Suppressor macrophage treated with lipopolysaccharide for 4 hours (primary cell): ENCODE results near the gene LAMB3.

Source experiments
- DNase-seq: peaks from one replicate; pipeline ENCODE4 v3.0.0-alpha.2; 2020

Gene LAMB3

DNA sequence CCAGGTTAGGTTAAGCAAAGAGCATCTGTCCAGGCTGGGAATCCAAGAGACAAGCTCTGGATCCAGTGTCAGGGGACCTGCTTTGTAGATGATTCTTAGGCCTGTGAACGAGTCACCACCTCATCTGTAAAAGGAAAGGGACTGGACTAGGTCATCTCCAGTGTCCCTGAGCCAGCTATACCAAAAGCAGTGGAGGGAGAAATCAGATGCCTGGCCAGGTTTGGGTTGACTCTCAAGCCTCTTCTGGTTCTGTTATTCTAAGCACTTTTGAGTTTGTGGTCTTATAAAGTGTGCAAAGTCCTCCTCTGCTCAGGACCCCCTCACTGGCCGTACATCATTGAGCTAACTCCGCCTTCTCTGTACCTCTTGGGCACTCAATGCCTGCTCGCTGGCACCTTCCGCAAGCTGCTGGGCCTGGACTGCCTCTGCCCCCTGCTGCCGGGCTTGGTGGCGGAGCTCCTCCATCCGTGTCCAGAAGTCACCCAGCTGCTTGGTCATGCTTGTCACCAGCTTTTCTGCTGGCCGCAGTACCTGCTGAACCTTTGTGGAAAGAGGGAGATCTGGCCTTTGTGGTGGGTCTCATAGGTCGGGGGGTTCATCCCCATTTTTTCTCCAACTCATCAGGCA is 35.1 kb downstream of the LAMB3 start:
- DNase-seq: no peak

DNA sequence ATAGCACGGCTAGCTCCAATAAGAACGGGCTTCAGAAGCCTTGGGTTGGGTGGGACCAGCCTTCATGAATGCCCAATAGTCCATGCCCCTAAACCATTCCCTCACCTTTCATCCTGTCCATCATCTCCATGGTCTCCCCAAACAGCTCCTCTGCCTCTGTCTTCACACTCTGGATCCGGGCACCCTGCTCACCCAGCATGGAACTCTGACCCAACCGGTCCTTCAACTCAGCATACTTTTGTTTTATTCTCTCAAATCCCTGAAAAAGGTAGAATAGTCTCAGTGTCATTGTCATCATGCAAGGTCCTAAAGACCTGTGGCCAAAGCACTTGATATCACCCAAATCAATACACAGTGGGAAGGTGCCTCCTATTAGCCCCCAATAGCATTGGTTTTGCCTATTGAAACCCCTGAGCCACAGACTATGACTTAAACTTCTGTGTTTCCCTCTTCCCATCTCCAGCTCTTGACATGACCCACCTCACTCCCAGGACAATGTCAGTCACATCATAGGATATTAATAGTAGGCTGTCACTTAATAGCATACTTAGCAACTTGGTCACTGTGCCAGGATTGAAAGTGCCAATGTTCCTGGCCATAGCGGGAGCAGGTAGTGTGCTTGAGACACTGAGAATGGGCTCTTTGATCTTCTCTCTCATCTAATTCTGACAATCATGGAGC is 35.7 kb downstream of the LAMB3 start:
- no peak for DNase-seq

DNA sequence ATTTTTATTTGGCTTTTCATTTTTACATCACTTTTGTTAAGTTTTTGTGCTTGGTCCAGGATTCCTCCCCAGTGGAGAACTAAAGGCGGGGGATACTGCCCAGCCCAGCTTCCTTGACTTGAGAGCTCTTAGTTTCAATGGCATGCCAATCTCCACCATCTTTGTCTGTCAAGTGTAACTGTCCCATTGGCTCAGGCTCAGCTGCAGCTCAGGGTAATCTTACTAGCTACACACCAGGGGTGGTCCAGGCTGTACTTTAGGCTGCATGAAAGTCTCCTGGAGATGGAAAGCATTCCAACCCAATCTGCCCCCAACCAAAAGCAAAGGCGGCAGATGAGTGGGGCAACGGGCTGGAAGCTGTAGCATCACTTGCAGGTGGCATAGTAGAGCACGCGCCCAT is 37.3 kb downstream of the LAMB3 start:
- no peak for DNase-seq

DNA sequence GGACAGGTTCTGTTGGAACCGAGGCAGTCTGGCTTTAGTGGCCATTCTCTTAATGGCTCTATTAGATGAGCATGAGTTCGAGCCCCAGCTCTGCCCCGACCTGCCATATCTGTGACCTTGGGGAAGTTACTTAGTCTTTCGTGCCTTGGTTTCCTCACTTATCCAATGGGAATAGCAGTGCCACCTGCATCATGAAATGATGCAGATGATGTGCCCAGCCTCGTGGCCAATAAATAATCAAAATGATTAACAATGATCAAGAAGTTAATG is 38.1 kb downstream of the LAMB3 start:
- no peak for DNase-seq

DNA sequence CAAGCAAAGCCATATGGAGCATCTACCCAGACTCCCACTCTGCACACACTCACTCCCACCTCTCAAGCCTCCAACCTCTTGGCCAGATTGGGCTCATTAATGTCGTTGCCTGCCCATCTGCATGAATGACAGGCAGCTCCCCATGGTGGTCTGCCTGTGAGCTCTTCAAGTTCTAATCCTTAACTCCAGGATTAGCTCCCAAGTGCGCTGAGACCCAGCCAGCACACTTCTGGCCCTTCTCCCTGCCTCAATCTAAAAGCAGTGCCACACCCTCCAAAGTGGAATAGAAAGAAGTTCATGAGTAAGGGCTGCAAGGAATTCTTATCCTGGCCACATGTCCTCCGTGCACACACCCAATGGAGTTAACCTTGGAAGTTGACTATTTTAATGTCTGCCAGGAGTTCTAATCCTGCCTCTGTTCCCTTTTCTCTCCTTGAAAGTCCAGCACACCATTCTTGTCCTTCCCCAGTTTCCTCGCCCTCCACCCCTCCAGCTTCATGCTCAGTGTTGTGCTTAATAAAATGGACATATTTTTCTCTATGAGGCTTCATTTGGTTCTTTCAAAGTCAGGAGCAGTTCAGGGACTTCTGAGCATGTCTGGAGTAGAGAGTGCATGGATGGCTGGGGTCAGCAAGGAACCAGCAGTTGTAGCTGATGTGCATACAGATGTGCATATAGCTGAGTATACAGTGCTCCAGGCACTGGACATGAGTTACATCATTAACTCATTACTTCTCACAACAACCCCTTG is 38.6 kb downstream of the LAMB3 start:
- no peak for DNase-seq

DNA sequence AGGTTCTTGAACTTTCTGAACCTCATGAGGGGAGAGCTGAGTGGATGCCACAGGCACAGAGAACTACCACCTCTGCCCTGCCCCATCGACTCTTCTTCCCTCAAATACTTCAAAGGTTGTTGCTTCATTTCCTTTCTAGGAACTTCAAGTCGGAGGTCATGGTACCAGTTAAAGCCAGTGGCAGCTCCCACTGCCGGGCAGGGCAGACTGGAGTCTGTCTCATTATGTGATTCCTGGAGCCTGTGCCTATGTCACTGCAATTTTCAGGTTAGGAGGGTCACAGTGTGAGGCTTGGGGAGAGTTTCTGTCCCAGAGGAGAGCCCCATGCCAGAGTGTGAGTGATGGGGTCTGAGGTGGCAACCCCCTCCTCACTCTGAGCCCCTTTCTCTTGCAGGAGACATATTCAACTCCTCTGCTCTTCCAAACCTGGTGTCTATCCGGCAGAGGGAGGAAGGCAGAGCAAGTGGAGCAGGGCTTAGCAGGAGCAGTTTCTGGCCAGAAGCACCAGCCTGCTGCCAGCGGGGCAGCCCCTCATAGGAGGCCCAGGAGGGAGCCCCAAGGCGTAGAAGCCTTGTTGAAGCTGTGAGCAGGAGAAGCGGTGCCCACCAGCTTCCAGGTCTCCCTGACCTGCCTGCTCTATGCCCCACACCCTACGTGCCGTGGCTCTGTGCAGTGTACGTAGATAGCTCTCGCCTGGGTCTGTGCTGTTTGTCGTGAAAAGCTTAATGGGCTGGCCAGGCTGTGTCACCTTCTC is 39.4 kb downstream of the LAMB3 start:
- peak; percentile 35 for DNase-seq

DNA sequence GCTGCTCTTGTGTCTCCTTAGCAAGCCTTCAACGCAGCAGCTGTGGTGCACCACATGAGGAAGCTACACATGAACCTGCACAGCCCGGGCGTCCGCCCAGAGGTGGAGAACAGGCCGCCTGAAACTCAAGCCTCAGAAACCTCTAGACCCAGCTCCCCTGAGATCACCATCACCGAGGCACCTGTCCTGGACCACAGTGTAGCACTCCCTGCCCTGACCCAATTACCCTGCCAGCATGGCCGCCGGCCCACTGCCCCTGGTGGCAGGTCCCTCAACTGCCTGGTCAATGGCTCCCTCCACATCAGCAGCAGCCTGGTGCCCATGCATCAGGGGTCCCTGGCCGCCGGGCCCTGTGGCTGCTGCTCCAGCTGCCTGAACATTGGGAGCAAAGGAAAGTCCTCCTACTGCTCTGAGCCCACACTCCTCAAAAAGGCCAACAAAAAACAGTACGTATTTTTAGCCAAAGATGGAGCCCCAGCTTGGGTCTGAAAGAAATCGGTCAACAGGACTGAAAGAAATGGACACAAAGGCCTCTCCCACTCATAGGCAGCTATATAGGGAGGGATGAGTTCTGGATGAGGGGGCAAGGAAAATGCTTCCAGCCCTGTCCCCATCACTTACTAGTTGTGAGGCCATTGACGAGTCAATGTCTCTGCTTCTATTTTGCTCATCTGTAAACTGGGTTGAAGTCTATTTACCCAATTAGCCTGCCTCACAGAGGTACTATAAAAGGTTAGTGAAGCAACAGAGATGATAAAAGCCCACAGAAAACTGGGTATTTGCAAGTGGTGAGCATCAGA is 40.3 kb downstream of the LAMB3 start:
- no peak for DNase-seq

DNA sequence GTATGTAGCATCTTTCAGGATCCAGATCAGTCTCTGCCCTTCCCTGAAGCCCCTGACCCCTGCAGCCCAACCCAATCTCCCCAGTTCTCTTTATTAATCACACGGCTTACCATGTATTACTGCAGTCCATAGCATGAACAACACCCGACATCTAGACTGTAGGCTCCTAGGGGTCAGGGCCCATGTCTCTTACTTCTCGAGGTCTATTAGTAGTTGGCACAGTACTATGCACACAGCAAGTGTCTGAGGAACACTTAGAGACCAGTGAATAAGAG is 41.7 kb downstream of the LAMB3 start:
- no peak for DNase-seq

DNA sequence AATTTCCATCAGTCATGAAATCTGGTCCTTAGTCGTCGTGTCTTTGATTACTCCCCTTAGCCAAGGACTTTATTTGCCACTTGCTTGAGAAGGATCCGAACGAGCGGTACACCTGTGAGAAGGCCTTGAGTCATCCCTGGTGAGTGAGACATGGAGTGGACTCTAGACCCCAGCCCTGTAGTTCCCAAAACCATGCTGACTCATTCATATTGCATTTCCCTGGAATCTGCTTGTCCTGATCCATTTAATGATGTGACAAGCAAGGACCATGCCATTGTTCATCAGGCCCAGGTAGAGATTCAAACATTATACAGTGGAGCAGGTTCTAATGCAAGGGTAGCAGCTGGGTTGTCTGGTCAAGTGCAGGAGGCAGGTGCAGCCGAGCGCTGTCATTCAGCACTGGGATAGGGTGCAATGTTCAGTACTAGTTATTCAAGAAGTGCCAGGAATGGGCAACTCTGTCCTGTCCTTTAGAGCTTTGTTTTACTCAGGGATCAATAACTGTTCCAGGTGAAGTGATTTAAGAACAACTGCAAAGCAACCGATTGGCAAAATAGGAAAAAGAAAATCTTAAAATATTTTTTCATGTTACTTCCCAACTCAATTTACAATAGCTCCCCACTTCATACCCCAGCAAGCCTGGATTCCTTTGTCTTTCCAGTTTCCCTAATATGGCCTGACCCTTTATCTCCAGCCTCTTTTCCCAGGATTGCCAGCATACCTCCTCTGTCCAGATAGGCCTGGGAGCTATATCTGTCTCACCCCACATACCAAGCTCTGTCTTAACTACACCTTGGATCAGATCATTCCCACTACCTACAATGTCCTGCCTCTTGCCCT is 42.2 kb downstream of the LAMB3 start:
- DNase-seq: no peak

DNA sequence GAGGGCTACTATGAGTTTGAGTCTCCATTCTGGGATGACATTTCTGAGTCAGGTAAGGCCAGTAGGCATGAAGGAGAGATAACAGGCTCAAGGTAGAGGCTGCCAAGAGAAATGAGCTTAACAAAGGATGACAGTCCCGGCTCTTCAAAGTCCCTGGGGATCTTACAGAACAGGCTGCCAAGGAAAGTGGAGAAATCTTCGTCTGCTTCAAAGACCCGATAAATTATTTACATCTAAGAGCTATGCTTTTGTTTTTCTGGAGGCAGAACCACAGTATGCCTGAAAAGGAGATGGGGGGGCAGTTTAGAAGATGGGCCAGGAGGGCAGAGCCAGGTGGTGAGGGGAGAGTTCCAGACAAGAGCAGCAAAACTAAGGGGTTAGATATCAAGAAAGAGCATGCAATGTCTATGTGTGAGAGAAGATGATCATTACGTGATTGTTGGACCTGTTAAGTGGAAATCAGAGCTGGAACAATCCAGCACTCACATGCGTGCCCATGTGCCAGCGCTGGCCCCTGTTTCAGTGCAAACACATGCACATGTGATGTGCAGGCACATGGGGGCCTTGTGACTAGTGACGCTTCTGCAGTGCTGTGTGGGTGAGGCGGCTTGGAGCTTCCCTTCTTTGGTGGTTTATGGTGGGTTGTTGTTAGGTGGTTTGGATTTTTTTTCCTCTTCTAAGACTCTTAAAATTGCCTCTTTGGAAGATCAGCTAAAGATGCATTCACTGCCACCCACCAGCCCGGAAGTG is 43.0 kb downstream of the LAMB3 start:
- peak; percentile 72 for DNase-seq

DNA sequence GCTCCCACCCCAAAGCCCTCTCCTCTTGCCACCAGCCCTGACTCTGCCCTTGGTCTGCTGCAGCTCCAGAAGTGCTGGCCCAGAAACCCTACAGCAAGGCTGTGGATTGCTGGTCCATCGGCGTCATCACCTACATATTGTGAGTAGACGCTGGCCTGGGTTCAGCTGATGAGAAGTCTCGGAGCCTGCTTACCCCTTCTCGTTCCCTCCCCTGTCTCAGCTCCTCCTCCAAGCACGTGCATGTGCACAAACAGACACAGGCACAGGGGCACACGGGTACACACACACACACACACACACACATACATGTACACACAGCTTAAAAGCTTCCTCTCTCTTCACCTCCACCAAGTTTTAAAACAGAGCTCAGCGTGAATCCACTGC is 44.4 kb downstream of the LAMB3 start:
- DNase-seq: no peak

DNA sequence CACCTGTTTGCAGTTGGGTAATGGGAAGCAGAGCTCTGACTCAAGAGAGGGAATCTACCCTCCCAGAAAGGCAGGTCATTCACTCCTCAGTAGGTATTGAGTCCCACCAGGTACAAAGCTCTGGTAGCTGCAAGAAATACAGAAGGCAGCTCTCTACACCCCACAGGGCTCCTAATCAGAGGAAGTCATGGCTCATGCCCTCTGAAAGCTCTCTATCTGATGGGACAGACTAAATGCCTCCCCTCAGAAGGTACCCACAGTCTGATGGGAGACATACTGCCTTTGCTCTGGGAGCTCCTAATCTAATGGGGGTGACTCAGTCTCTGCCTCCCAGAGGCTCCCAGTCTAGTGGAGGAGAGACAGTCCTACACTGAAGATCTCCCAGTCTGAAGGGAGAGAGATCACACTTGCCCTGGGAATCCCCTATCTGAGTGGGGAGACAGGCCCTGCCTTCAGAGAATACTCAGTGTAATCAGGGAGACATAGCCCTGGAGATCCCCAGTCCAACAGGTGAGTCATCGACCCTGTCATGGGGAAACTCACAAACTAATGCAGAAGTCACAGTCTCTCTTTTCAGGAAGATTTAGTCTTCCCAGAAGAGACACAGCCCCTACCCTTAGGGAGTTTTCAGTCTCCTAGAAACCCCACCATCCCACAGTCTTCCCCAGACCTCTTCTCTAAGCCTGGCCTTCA is 45.0 kb downstream of the LAMB3 start:
- DNase-seq: peak; percentile 96

DNA sequence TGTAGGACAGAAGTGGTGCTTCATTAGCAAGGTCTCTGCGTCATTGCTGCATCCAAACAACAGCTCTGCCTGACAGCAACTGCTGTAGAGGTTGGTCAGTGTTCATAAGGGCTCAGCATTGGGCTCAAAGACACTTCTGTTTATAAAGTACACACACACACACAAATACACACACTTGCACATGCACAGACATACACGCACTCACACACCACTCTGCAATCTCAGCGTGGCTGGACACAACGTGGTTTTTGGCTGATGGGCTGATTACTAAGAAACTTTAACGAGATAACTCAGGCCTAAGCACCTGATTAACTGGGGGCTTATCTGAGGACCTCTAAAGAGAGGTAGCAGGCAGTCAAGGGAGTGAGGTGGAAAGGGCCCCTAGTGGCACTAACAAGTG is 48.3 kb downstream of the LAMB3 start:
- DNase-seq: no peak

DNA sequence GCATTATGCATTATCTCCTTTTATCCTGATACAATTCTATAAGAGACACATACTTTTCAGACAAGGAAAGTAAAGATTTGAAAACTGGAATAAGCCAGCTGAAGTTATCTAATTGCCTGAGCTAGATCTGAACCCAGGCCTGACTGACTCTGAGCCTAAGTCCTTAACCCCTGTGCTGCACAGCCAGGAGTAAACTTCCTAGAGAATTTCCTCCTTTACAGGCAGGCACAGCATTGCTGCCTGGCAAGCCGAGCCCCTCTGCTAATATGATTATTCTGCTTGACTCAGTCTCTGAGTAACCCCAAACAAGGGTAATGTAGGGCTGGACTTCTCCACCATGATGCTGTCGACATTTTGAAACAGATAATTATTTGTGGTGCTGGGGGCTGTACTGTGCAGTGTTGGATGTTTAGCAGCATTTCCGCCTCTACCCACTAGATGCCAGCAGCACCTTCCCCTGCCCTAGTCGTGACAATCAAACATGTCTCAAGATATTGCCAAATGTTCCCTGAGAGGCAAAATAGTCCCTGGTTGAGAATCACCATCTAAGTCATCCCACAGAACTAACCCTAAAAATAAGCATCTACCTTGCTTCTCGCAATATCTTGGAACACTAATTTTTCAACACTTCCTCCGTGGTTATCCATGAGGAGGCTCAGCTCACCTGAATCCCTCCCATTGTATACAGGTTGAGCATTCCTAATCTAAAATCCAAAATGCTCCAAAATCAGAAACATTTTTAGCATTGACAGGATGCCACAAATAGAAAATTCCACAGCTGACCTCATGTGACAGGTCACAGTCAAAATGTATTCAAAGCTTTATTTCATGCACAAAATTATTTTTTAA is 50.2 kb downstream of the LAMB3 start:
- peak; percentile 74 for DNase-seq

DNA sequence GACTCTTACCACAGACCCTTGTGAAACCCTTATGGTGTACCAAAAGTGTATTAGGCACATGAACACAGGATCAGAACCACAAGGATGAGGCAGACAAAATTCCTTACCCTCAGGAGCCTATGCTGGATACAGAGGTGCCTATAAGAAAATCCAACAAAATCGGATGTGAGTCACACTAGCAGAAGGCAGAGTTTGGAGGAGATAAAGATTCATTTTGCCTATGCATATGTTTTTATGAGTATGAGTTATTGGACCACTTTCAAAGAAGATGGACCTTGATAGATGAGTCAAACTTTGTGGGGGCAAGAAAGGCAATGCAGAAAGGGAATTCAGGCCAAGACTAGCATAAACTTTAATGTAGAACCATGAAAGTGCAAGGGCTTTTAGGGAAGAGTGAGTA is 51.7 kb downstream of the LAMB3 start:
- DNase-seq: no peak

DNA sequence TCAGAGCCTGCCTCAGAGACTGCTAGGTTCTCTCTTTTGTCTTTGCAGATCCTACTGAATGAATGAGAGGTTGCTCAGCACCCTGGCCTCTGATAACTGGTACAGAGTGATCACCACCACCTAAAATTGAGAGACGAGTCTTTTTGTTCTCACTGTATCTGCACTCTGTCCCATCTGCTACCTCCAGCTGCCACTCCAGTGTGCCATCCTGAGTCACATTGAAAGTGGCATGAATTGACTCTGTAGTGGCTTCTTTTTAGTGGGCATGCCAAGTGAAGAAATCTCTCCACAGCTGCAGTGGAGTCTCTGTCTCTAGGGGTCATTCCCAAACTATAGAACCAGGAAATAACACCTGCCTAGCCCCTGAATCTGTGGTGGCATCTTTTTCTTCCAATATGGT is 54.0 kb downstream of the LAMB3 start:
- DNase-seq: no peak

DNA sequence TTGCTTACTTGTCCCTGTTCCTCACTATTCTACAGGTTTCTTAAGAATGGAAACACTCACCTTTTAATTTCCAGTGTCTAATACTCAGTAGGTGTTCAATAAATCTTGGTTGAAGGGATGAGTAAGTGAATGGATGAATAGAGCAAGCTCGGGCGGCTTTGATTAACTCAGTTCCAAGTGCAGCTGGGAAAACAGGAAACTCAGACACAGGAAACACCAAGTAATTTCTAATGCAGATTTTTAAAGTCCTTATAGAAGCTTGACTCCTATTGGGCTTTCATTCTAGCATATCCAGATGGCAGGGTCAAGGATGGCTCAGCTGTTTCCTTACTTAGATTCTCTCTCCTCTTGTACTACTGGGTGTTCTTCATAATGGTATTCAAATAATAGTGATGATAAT is 54.7 kb downstream of the LAMB3 start:
- DNase-seq: no peak

DNA sequence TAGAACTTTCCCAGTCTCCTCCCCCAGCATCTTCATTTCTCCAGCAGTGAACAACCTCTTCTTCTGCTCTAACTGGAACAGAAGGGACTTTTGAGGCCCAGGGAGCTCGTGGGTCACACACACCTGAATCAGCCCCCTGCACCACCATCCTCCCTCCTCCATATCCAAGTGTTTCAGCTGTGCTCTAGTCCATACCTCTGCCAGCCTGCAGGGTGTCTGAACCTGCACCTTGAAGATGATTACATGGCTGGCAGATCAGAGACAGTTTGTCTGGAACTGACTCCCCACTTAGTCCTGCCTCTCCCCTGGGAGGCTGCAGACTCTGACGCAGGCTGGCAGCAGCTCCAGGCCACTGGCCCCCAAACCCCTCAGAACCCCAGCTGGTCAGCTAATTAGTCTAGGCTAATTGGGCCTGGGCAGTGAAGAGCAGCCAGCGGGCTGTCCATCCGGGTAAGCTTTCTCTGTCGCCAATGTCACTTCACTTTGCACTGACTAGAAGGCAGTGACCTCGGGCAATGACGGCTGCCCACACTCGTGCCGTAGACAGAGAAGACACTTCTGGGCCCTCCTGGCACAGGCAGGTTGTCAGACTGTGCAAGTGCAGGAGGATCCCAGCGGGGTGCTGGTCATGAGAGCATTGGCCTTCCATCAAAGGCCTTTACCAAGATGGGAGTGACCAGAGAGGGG is 56.5 kb downstream of the LAMB3 start:
- DNase-seq: no peak

DNA sequence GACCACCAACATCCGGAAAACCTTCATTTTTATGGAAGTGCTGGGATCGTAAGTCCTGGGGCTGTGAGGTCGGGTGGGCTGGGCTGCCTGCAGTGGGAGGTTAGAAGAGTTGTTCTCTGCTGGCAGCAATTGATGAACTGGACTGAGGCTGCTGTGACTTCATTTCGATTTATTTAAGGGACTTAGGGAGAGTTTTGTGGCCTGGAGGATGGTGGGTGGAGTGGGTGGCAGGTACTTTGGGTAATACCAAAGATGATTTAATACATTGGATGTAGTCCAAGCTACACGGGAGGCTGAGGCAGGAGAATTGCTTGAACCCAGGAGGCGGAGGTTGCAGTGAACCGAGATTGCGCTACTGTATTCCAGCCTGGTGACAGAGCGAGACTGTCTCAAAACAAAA is 57.2 kb downstream of the LAMB3 start:
- no peak for DNase-seq
